Fibroblast of the aortic adventitia (primary cell): ENCODE data around the gene HEY2. TPM values are rescaled to one million over a fixed set of nuclear protein-coding genes. Genes with fewer than 3 reads are reported as not detected.
"Not testable (repeated sequence)": the region's sequence is repeated elsewhere in the genome, so short reads cannot be mapped to it uniquely, and the experiment has no call there.

Experiments used
- DNase-seq: peaks from one replicate; pipeline ENCODE4 v3.0.0-alpha.2; 2010; ENCODE audit warnings: low read depth
- H3K4me3 ChIP-seq: 2 replicates; pipeline ENCODE4 v1.5.1; 2011; ENCODE audit warnings: low read depth, mild to moderate bottlenecking, control low read depth, low read length, moderate library complexity
- total RNA-seq: library from RNA; depleted of rRNA; stranded (reverse); fragments of >200 nt; gene quantifications from 2 replicates; pipeline ENCODE4 v1.2.3, GENCODE V29; 2012; ENCODE audit warnings: low replicate concordance
- TF ChIP-seq, protein P1 (sequence below): IDR thresholded peaks from 2 replicates; pipeline ENCODE4 v1.5.1; 2011; ENCODE audit warnings: mild to moderate bottlenecking, low read length, control low read depth, inconsistent platforms; ENCODE audit not compliant: insufficient read depth

The HEY2 gene
- total RNA-seq, 1 donor: 0.09 TPM

DNA sequence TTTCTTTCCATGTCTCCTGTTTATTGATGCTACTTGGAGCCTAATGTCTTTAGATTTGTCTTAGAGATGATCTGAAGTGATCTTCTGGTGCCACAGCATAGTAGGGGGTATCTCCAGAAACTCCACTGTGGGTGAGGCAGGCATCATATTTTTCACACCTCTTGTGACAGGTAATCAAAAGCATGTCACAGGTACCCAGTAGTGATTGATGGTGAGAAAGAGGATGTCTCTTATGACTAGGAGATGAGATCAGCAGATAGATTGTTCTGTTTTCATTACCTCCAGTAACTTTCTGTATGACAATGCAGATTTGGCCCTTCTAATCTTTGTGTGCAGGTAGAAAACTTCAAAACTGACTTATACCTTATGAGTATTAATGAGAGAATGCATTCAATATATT lies 54.8 kb downstream of the HEY2 start:
- DNase-seq: no peak
- TF ChIP-seq, protein P1, sequence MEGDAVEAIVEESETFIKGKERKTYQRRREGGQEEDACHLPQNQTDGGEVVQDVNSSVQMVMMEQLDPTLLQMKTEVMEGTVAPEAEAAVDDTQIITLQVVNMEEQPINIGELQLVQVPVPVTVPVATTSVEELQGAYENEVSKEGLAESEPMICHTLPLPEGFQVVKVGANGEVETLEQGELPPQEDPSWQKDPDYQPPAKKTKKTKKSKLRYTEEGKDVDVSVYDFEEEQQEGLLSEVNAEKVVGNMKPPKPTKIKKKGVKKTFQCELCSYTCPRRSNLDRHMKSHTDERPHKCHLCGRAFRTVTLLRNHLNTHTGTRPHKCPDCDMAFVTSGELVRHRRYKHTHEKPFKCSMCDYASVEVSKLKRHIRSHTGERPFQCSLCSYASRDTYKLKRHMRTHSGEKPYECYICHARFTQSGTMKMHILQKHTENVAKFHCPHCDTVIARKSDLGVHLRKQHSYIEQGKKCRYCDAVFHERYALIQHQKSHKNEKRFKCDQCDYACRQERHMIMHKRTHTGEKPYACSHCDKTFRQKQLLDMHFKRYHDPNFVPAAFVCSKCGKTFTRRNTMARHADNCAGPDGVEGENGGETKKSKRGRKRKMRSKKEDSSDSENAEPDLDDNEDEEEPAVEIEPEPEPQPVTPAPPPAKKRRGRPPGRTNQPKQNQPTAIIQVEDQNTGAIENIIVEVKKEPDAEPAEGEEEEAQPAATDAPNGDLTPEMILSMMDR: no peak
- H3K4me3 ChIP-seq: no peak overlapping the region

DNA sequence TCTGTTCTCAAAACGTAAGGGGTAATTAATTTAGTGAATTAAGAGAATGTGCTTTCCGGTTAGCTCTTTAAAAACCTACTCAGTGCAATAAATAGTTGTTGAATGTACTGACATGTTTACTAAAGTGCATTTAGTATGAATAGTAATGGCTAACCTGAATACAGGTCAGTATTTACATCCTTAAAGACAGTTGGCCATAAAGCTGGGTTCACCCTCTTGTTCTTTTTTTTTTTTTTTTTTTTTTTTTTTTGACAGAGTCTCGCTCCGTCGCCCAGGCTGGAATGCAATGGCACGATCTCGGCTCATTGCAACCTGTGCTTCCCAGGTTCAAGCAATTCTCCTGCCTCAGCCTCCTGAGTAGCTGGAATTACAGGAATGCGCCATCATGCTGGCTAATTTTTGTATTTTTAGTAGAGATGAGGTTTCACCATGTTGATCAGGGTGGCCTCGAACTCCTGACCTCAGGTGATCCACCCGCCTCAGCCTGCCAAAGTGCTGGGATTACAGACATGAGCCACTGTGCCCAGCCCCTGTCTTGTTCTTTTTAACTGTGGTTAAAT lies 55.5 kb downstream of the HEY2 start:
- not testable (repeated sequence) for DNase-seq, H3K4me3 ChIP-seq

DNA sequence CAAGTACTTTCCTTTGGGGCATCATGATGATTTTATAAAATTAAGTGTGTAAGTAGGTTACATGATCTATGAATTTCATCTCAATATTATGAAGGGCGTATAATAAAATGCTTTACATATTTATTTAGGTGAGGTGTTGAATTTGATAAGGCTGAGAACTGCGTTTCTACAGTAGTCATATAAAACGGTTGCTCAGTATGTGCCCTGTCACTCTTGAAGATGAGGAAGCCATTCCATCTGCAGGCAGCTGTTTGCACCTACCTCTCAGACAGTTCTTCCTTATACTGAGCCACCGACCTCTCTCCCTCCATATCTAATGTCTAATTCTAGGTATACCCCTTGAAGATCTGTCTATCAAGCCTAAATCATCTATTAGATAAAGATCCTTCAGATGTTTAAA lies 57.4 kb downstream of the HEY2 start:
- no peak for DNase-seq
- TF ChIP-seq, protein P1: no peak
- H3K4me3 ChIP-seq: no peak overlapping the region

DNA sequence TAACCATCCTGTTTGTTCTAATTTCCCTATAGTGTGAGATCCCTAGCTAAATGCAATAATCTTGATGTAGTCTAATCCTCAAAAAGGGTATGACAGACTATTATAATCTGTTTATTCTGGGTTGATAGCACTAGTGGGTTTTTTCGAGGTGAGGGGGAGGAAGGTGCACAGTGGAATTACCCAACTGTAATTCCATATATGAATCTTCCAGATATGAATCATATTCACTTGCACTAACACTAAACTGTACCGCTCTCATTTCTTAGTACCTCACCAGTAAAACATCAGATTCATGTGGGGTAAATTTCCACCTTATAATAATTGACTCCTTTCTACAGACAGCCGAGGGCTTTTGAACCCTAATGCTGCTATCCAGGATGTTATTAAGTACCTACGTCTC lies 57.9 kb downstream of the HEY2 start:
- TF ChIP-seq, protein P1: no peak
- H3K4me3 ChIP-seq: no peak overlapping the region
- no peak for DNase-seq

DNA sequence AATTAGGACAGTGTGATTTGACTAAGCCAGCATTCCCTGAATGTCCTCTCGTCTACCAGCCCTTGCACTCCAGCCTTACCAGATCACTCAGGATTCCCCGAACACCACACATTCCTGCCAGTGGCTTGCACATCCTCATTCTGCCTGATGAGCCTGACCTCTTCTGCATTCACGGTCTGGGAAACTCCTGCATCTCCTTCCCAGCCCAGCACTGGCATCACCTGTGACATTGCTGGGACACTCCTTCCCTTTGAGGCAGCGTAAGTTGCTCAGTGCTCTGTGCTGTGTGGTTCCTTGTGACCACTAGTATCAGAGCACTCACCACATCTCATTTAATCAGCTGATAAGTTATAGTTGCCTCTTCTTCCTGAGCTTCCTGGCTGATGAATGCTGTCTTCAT lies 58.6 kb downstream of the HEY2 start:
- DNase-seq: no peak
- TF ChIP-seq, protein P1: no peak

DNA sequence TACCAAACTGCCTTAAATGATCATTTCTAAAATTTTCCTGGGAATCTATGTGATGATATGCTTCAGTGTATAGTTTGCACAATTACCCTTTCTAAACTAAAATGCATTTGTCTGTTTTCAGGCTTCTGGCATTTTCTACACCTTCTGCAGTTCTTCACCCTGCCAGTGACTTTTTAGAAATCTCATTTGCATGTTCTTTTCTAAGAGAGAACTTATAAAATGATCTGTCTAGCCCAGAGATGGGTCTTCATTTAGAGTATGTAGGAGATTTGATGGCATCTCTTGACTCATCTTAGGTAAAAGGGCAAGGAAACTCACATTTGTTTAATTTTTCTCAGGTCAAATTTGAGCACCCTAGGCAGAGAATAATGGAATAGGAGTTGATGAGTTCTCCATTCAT lies 59.2 kb downstream of the HEY2 start:
- DNase-seq: no peak
- TF ChIP-seq, protein P1: no peak
- H3K4me3 ChIP-seq: no peak overlapping the region

More for the DNA sequence above, 58.6 kb downstream of the HEY2 start:
- no peak overlapping the region for H3K4me3 ChIP-seq

DNA sequence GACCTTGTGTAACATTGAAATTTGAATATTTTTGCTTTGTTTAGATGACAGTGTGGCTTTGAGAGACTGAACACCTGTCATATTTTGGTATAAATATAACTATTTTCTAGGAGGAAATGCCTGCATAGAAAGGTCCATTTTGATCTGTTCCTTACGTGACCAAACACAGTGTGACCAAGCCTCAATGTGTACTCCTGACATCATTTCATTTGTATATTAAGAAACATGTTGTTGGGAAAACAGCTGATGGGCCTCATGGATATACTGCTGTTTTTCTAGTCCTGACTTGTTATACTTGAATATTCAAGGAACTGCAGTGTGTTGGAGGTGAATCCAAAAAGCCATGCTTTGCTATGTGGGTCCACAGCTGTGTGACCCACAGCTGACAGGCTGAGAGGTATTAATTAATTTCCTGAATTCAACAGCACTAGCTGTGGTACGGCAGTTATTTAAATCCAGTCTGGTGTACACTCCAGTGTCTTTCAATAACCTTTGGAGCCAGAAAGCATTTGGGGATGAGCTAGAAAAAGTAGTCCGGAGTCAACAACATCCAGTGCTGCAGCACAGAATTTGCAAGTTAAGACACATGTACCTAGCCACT lies 60.2 kb downstream of the HEY2 start:
- no peak for DNase-seq
- TF ChIP-seq, protein P1: no peak
- no peak overlapping the region for H3K4me3 ChIP-seq
